Chondrocyte (in vitro differentiated cells): ENCODE measurements around the gene PAFAH1B1. TPM values are rescaled to one million over a fixed set of nuclear protein-coding genes. Genes with fewer than 3 reads are reported as not detected.
"Not testable (repeated sequence)": the region's sequence is repeated elsewhere in the genome, so short reads cannot be mapped to it uniquely, and the experiment has no call there.

Source experiments
- DNase-seq: peaks from one replicate; pipeline ENCODE4 v3.0.0; 2021; ENCODE audit warnings: mixed read lengths, low spot score
- H3K27ac Mint-ChIP-seq: one replicate; pipeline ENCODE4 v1.8.0; 2021; ENCODE audit warnings: mild to moderate bottlenecking, moderate library complexity, mixed read lengths; ENCODE audit not compliant: unreplicated experiment
- H3K27me3 Mint-ChIP-seq: 2 replicates; pipeline ENCODE4 v1.8.0; 2021; ENCODE audit warnings: low read depth, mixed read lengths
- H3K36me3 Mint-ChIP-seq: 2 replicates; pipeline ENCODE4 v1.8.0; 2021; ENCODE audit warnings: low read depth, mixed read lengths
- H3K4me1 Mint-ChIP-seq: 2 replicates; pipeline ENCODE4 v1.8.0; 2021; ENCODE audit warnings: low read depth, mild to moderate bottlenecking, mixed read lengths
- H3K4me3 Mint-ChIP-seq: one replicate; pipeline ENCODE4 v1.8.0; 2021; ENCODE audit warnings: mild to moderate bottlenecking, moderate library complexity, mixed read lengths; ENCODE audit not compliant: unreplicated experiment
- H3K9me3 Mint-ChIP-seq: 2 replicates; pipeline ENCODE4 v1.8.0; 2021; ENCODE audit warnings: low read depth, mixed read lengths
- total RNA-seq: library from RNA; stranded (reverse); gene quantifications from 3 replicates; pipeline ENCODE4 v1.2.1, GENCODE V29; 2021
- TF ChIP-seq, protein P1 (sequence below): fragments of 200-600 bp; sonication (generic); IDR thresholded peaks from 2 replicates; pipeline ENCODE4 v1.5.0; 2021; ENCODE audit warnings: antibody characterized with exemption, mild to moderate bottlenecking, moderate library complexity

The PAFAH1B1 gene
- total RNA-seq, 1 donor from 2014 or later, result 151 TPM

DNA sequence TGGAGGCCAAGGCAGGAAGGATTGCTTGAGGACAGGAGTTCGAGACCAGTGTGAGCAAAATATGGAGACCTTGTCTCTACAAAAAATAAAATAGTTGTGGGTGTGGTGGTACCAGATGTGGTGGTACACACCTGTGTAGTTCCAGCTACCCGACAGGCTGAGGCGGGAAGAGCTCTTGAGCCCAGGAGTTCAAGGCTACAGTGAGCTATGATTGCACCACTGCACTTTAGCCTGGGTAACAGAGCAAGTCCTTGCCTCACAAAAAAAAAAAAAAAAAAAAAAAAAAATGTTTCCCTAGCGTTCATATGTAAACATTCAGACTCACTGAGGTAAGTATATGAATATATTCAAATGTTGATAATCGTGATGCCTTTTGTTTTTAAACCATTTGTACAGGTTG is 78.6 kb downstream of the PAFAH1B1 start:
- TF ChIP-seq, protein P1, sequence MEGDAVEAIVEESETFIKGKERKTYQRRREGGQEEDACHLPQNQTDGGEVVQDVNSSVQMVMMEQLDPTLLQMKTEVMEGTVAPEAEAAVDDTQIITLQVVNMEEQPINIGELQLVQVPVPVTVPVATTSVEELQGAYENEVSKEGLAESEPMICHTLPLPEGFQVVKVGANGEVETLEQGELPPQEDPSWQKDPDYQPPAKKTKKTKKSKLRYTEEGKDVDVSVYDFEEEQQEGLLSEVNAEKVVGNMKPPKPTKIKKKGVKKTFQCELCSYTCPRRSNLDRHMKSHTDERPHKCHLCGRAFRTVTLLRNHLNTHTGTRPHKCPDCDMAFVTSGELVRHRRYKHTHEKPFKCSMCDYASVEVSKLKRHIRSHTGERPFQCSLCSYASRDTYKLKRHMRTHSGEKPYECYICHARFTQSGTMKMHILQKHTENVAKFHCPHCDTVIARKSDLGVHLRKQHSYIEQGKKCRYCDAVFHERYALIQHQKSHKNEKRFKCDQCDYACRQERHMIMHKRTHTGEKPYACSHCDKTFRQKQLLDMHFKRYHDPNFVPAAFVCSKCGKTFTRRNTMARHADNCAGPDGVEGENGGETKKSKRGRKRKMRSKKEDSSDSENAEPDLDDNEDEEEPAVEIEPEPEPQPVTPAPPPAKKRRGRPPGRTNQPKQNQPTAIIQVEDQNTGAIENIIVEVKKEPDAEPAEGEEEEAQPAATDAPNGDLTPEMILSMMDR, result no peak
- peaks cover 35% of the 10 kb centered on the region for H3K36me3 Mint-ChIP-seq

DNA sequence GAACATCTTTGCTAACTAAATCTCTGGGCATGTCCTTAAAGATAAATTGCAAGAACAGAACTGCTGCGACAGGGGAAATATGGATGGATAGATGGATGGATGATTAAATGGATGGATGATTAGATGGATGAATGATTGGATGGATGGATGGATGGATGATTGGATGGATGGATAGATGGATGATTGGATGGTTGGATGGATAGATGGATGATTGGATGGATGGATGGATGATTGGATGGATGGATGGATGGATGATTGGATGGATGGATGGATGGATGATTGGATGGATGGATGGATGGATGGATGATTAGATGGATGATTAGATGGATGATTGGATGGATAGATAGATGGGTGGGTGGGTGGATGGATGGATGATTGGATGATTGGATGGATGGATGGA is 85.8 kb downstream of the PAFAH1B1 start:
- H3K27me3 Mint-ChIP-seq, H3K27ac Mint-ChIP-seq, DNase-seq, H3K9me3 Mint-ChIP-seq, H3K4me3 Mint-ChIP-seq: not testable (repeated sequence)
- peaks cover 22% of the 10 kb centered on the region for H3K4me1 Mint-ChIP-seq
- peaks cover 49% of the 10 kb centered on the region for H3K36me3 Mint-ChIP-seq

More for the DNA sequence above, 78.6 kb downstream of the PAFAH1B1 start:
- no peak for DNase-seq
- Mint-ChIP-seq H3K27me3 (no peaks in the 10 kb centered on the region), H3K4me3 (no peak overlapping the region), H3K9me3 (no peaks in the 10 kb centered on the region), H3K27ac (no peak overlapping the region), H3K4me1 (no peaks in the 10 kb centered on the region)

DNA sequence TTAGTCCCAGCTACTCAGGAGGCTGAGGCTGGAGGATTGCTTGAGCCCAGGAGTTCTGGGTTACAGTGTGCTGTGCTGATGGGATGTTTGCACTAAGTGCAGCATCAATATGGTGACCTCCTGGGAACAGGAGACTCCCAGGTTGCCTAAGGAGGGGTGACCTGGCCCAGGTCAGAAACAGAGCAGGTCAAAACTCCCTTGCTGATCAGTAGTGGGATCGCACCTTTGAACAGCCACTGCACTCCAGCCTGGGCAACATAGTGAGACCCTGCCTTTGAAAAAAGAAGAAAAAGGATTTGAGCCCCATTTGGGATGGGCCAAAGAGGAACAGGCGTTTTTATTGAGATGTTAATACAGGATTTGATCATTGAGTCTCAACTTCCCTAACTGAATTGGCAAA is 87.5 kb downstream of the PAFAH1B1 start:
- peaks cover 44% of the 10 kb centered on the region for H3K36me3 Mint-ChIP-seq
- DNase-seq, result no peak

DNA sequence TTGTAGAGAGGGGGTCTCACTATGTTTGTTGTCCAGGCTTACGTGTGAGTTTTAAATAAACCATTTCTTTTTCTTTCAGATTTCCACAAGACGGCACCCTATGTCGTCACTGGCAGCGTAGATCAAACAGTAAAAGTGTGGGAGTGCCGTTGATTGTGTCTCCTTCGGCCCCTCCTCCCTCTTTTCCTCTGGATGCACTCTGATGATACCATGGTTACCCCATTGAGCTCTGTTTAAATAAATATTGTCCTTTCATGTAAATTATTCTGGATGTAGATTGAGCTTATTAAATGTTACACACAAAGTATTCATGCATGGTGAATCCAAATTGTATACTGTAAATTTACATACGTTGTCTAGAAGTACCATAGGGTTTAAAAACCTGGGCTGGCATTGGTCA is 88.2 kb downstream of the PAFAH1B1 start:
- Mint-ChIP-seq H3K27me3 (no peaks in the 10 kb centered on the region), H3K4me1 (peaks cover 22% of the 10 kb centered on the region), H3K27ac (peak overlapping the region; percentile 51), H3K9me3 (no peaks in the 10 kb centered on the region), H3K36me3 (peaks cover 42% of the 10 kb centered on the region), H3K4me3 (no peak overlapping the region)
- TF ChIP-seq, protein P1, result no peak
- no peak for DNase-seq

More for the DNA sequence above, 87.5 kb downstream of the PAFAH1B1 start:
- Mint-ChIP-seq H3K9me3 (no peaks in the 10 kb centered on the region), H3K4me1 (peaks cover 22% of the 10 kb centered on the region), H3K27ac (peak overlapping the region; percentile 65), H3K4me3 (no peak overlapping the region), H3K27me3 (no peaks in the 10 kb centered on the region)
- TF ChIP-seq, protein P1, result no peak

DNA sequence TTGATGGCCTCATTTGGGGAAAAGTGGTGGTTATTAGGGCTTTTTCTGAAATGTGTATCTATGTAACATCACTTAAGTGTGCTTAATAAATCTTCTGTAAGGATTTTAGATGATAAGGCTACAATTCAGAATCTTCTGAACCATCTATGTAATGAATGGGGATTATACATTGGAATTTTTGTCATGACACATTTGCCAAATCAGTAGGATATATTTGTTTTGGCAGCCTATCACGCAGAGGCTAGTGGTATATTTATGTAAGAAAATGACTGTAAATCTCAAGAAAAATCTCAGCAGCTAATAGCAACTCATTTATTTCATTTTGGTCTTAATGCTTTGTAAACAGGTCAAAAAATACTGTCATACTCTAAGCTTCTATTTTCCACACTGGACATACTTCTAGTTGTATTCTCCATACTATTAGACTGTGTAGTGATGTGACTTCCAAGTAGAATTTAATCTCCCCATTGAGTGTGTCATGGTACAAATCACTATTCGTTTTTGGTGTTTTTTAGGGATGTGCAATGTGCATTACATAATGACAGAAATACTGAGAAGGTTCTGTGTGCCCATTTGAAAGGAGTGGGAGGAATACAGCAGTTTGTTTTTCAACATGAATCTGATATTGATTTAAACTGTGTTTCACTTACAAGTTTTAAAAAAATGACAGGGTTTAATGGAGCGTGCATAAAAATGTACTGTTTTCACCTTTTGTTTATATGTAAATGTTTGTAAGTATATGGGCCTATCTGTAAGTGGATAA is 88.9 kb downstream of the PAFAH1B1 start:
- no peaks in the 10 kb centered on the region for H3K9me3 Mint-ChIP-seq
- peak overlapping the region; percentile 3 for H3K27ac Mint-ChIP-seq
- TF ChIP-seq, protein P1, result no peak
- H3K36me3 Mint-ChIP-seq, result peaks cover 38% of the 10 kb centered on the region
- peaks cover 22% of the 10 kb centered on the region for H3K4me1 Mint-ChIP-seq
- no peak for DNase-seq
- H3K4me3 Mint-ChIP-seq, result no peak overlapping the region
- H3K27me3 Mint-ChIP-seq, result no peaks in the 10 kb centered on the region

DNA sequence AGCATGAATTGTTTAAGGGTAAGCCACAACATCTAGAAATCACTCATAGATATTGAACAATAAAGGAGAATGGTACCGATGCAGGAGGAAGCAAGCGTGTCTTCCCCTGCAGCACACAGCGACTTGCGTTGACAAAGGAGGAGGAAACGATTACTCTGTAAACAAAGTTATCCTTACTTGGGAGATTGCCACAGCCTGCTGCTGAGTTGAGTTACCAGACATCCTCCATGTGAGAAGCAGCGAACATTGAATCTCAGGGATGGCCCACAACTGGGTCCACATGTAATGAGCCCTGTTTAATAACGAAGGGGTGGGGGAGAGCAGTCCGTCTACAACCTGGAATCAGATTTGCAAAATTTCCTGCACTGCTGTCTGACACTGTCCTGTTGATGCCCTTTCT is 90.5 kb downstream of the PAFAH1B1 start:
- Mint-ChIP-seq H3K27me3 (no peaks in the 10 kb centered on the region), H3K9me3 (no peaks in the 10 kb centered on the region), H3K27ac (peak overlapping the region; percentile 63), H3K4me3 (no peak overlapping the region), H3K4me1 (peaks cover 30% of the 10 kb centered on the region), H3K36me3 (peaks cover 37% of the 10 kb centered on the region)
- no peak for DNase-seq
- TF ChIP-seq, protein P1, result no peak
